HepG2 (cell line): ENCODE measurements around the gene COPA. TPM values are rescaled to one million over a fixed set of nuclear protein-coding genes. Genes with fewer than 3 reads are reported as not detected.

Experiments used
- KLF12 ChIP-seq: sonication (generic); formaldehyde crosslinking; IDR thresholded peaks from 2 replicates; pipeline ENCODE4 v1.4.0; 2020; ENCODE audit warnings: missing genetic modification reagents, borderline replicate concordance
- MYNN ChIP-seq: sonication (generic); formaldehyde crosslinking; IDR thresholded peaks from 2 replicates; pipeline ENCODE4 v1.4.0; 2020; ENCODE audit warnings: mild to moderate bottlenecking, low read depth, missing genetic modification reagents
- NCOA5 ChIP-seq: sonication (generic); formaldehyde crosslinking; IDR thresholded peaks from 2 replicates; pipeline ENCODE4 v1.4.0; 2020; ENCODE audit warnings: missing genetic modification reagents
- PREB ChIP-seq: sonication (generic); formaldehyde crosslinking; IDR thresholded peaks from 2 replicates; pipeline ENCODE4 v1.4.0; 2020; ENCODE audit warnings: missing genetic modification reagents
- RCOR2 ChIP-seq: IDR thresholded peaks from 2 replicates; pipeline ENCODE4 v1.6.1; 2016; ENCODE audit warnings: missing biosample characterization, missing genetic modification reagents
- SNAI1 ChIP-seq: sonication (generic); formaldehyde crosslinking; IDR thresholded peaks from 2 replicates; pipeline ENCODE4 v1.5.0; 2020; ENCODE audit warnings: mild to moderate bottlenecking, missing genetic modification reagents, borderline replicate concordance
- TFE3 ChIP-seq: IDR thresholded peaks from 2 replicates; pipeline ENCODE4 v1.6.1; 2016
- YEATS4 ChIP-seq: sonication (generic); formaldehyde crosslinking; IDR thresholded peaks from 2 replicates; pipeline ENCODE4 v1.4.0; 2020; ENCODE audit warnings: missing genetic modification reagents, borderline replicate concordance
- ZNF121 ChIP-seq: sonication (generic); formaldehyde crosslinking; IDR thresholded peaks from 2 replicates; pipeline ENCODE4 v1.5.0; 2020; ENCODE audit warnings: mild to moderate bottlenecking, missing genetic modification reagents
- ZNF329 ChIP-seq: sonication (generic); formaldehyde crosslinking; IDR thresholded peaks from 2 replicates; pipeline ENCODE4 v1.9.0; 2021; ENCODE audit warnings: low read depth, mild to moderate bottlenecking, missing genetic modification reagents
- ZNF430 ChIP-seq: sonication (generic); formaldehyde crosslinking; IDR thresholded peaks from 2 replicates; pipeline ENCODE4 v1.9.0; 2021; ENCODE audit warnings: mild to moderate bottlenecking, missing genetic modification reagents
- ZNF576 ChIP-seq: sonication (generic); formaldehyde crosslinking; IDR thresholded peaks from 2 replicates; pipeline ENCODE4 v1.4.0; 2020; ENCODE audit warnings: mild to moderate bottlenecking, missing genetic modification reagents
- ZNF670 ChIP-seq: sonication (generic); formaldehyde crosslinking; IDR thresholded peaks from 2 replicates; pipeline ENCODE4 v1.8.0; 2022; ENCODE audit warnings: mild to moderate bottlenecking, missing genetic modification reagents, borderline replicate concordance
- polyA plus RNA-seq, 8 experiments: library from polyadenylated mRNA; depleted of rRNA in 3 of 8; stranded (reverse) in 7 of 8; unstranded in 1 of 8; fragments of >200 nt; fragmentation: Illumina TruSeq in 4 of 8; extraction: Trizol in 4 of 8; gene quantifications; 2 replicates each; pipeline versions ENCODE4 v1.2.1 to v1.2.3, GENCODE V29; 2011 to 2016; ENCODE audit warnings: low read depth in 4 of 8, missing spikeins in 1 of 8, mixed read lengths in 1 of 8; ENCODE audit not compliant: insufficient read depth in 1 of 8
- total RNA-seq, 5 experiments: library from RNA; depleted of rRNA; stranded (reverse); fragments of >200 nt; fragmentation: Illumina TruSeq; extraction: Trizol; gene quantifications; 2 replicates each; pipeline ENCODE4 v1.2.3, GENCODE V29; 2016; ENCODE audit warnings: low read depth in 1 of 5
- TF ChIP-seq, protein P1 (sequence below): sonication (generic); formaldehyde crosslinking; IDR thresholded peaks from 2 replicates; pipeline ENCODE4 v1.5.0; 2020; ENCODE audit warnings: mild to moderate bottlenecking, missing genetic modification reagents
- TF ChIP-seq, protein P2 (sequence below): sonication (generic); formaldehyde crosslinking; IDR thresholded peaks from 2 replicates; pipeline ENCODE4 v1.5.1; 2020; ENCODE audit warnings: missing genetic modification reagents, mild to moderate bottlenecking, borderline replicate concordance
- TF ChIP-seq, protein P3 (sequence below): IDR thresholded peaks from 2 replicates; pipeline ENCODE4 v1.6.1; 2016; ENCODE audit warnings: low read depth, control low read depth
- TF ChIP-seq, protein P4 (sequence below): sonication (generic); formaldehyde crosslinking; IDR thresholded peaks from 2 replicates; pipeline ENCODE4 v1.8.1; 2022; ENCODE audit warnings: mild to moderate bottlenecking, missing genetic modification reagents

The COPA gene
- total and polyA plus RNA-seq, 2 of the 13 experiments (the other 11 are each of a cell fraction or from before 2014, with no cell fraction given): 160 to 197 TPM

DNA sequence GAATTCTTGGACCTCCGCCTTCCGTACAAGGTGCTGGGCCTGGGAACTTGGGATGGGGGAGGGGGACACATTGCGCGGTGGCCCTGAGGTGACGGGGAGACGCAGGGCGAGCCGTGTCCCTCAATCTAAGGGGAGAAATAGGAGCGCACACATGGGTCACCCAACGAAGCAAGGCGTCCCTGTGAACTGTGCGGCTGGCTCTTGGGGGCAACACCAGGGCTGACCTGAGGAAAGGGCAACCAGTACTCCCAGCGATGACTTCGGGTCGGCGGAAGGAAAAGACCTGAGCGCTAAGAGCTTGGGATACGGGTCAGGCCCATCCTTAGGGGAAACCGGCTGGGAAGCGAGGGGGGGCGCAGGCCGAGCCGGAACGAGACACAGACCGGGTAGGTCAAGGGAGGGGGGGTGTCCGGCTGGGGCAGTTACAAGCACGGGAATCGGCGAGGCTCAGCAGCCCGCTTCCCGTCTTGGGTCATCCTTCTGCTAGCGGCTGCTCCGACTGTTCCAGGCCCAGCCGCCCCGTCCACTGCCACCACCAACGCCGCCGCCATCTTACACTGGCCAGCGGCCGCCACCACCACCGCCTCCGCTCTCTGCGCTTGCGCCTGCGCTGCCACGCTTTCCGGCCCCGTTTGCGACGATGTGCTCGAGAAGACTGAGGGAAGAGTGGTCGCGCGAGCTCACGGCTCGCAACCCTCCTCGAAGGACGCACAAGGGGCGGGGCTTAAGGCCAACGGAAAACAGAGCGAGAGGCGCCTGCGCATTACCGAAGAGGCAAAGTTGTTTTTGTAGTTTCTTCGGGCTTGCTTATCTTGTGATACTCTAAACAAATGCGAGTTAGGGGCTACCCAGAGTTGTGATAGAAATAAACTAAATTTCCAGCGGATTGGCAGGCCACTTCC, 80.9 kb downstream of the COPA start, which contains the start of gene DCAF8 (continued):
- peak; percentile 82; the same call in 1 of the 2 replicates for TF ChIP-seq ZNF430
- 0 out of 2 replicates have a peak, but pooled peaks have one; percentile 69 for TF ChIP-seq SNAI1 (CRISPR knock-in tag)
- peak; percentile 87; the same call in 1 of the 2 replicates for TF ChIP-seq ZNF329
- peak; percentile 25; the same call in 1 of the 2 replicates for TF ChIP-seq ZNF121 (CRISPR knock-in tag)
- no peak for TF ChIP-seq ZNF576 (CRISPR knock-in tag)
- TF ChIP-seq, protein P1, sequence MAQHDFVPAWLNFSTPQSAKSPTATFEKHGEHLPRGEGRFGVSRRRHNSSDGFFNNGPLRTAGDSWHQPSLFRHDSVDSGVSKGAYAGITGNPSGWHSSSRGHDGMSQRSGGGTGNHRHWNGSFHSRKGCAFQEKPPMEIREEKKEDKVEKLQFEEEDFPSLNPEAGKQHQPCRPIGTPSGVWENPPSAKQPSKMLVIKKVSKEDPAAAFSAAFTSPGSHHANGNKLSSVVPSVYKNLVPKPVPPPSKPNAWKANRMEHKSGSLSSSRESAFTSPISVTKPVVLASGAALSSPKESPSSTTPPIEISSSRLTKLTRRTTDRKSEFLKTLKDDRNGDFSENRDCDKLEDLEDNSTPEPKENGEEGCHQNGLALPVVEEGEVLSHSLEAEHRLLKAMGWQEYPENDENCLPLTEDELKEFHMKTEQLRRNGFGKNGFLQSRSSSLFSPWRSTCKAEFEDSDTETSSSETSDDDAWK (CRISPR knock-in tag): no peak
- TF ChIP-seq, protein P2, sequence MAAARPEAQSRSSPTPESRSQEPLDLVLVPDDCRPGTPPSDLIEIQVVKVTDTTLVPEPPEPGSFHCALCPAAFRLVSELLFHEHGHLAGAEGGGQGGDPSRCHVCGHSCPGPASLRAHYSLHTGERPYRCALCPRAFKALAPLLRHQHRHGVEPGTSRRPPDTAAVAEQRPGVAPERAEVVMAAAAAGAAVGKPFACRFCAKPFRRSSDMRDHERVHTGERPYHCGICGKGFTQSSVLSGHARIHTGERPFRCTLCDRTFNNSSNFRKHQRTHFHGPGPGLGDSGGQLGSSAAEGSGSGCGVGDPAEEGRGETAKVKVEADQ (CRISPR knock-in tag): no peak; the same call in 1 of the 2 replicates
- TF ChIP-seq TFE3 (CRISPR knock-in tag): peak; percentile 47
- TF ChIP-seq ZNF670 (CRISPR knock-in tag): peak; percentile 39; the same call in 1 of the 2 replicates
- TF ChIP-seq MYNN (CRISPR knock-in tag): peak; percentile 95
- TF ChIP-seq, protein P3, sequence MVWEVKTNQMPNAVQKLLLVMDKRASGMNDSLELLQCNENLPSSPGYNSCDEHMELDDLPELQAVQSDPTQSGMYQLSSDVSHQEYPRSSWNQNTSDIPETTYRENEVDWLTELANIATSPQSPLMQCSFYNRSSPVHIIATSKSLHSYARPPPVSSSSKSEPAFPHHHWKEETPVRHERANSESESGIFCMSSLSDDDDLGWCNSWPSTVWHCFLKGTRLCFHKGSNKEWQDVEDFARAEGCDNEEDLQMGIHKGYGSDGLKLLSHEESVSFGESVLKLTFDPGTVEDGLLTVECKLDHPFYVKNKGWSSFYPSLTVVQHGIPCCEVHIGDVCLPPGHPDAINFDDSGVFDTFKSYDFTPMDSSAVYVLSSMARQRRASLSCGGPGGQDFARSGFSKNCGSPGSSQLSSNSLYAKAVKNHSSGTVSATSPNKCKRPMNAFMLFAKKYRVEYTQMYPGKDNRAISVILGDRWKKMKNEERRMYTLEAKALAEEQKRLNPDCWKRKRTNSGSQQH: no peak
- TF ChIP-seq KLF12 (CRISPR knock-in tag): no peak
- TF ChIP-seq, protein P4, sequence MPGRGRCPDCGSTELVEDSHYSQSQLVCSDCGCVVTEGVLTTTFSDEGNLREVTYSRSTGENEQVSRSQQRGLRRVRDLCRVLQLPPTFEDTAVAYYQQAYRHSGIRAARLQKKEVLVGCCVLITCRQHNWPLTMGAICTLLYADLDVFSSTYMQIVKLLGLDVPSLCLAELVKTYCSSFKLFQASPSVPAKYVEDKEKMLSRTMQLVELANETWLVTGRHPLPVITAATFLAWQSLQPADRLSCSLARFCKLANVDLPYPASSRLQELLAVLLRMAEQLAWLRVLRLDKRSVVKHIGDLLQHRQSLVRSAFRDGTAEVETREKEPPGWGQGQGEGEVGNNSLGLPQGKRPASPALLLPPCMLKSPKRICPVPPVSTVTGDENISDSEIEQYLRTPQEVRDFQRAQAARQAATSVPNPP (CRISPR knock-in tag): no peak
- no peak for TF ChIP-seq RCOR2 (CRISPR knock-in tag)
- no peak for TF ChIP-seq NCOA5 (CRISPR knock-in tag)
- no peak for TF ChIP-seq PREB
- TF ChIP-seq YEATS4 (CRISPR knock-in tag): peak; percentile 79
